Upper lobe of left lung (tissue), 4 donors: ENCODE measurements around the gene ZNF609.

Source experiments
- CTCF ChIP-seq, 6 experiments: fragments of 450-650 bp in 4 of 6; fragments of 200-600 bp in 2 of 6; sonication (generic) in 2 of 6; IDR thresholded peaks; one replicate each; pipeline ENCODE4 v1.5.1; 2016 to 2019; ENCODE audit warnings: antibody characterized with exemption in 6 of 6
- POLR2A ChIP-seq, 4 donors: fragments of 450-650 bp; IDR thresholded peaks; one replicate each; pipeline ENCODE4 v1.5.1; 2016 to 2017; ENCODE audit warnings: antibody characterized with exemption in 4 of 4, mild to moderate bottlenecking in 2 of 4

GRCh38 chr15:64515825-64516224, 55.4 kb downstream of the ZNF609 start:
- TF ChIP-seq POLR2A (IDR thresholded peaks at IDR 0.05) (no peak), CTCF (IDR thresholded peaks at IDR 0.05) (no peak)
